Globus pallidus (tissue), 1 donor: ENCODE data around the gene SESN1.
A peak's percentile ranks its signal among the peaks of the same experiment; 100 is the strongest.
"Not testable (repeated sequence)": the region's sequence is repeated elsewhere in the genome, so short reads cannot be mapped to it uniquely, and the experiment has no call there.

Source experiments
- DNase-seq: peaks from one replicate; pipeline ENCODE4 v3.0.0-alpha.2; 2015; ENCODE audit warnings: low spot score

The SESN1 gene

GRCh38 chr6:109094416-109095035 lies at the start of gene SESN1:
TSS of gene SESN1 (minus strand) at chr6:109094846. CDS start at chr6:109094073, 773 bp downstream.
- peak; percentile 91 for DNase-seq

GRCh38 chr6:109143191-109143590 lies 48.5 kb upstream of the SESN1 start:
- no peak for DNase-seq

GRCh38 chr6:109142067-109142466 lies 47.4 kb upstream of the SESN1 start:
- not testable (repeated sequence) for DNase-seq

- DNase-seq: no peak
These were observed 44.5 kb upstream of the SESN1 start for GRCh38 chr6:109139109-109139508.

GRCh38 chr6:109136530-109136929 lies 41.9 kb upstream of the SESN1 start:
- not testable (repeated sequence) for DNase-seq

- not testable (repeated sequence) for DNase-seq
These were observed 41.4 kb upstream of the SESN1 start for GRCh38 chr6:109136039-109136438.

GRCh38 chr6:109135600-109135999 lies 41.0 kb upstream of the SESN1 start:
- DNase-seq: not testable (repeated sequence)

GRCh38 chr6:109130065-109130464 lies 35.4 kb upstream of the SESN1 start:
- no peak for DNase-seq

- no peak for DNase-seq
These were observed 30.9 kb upstream of the SESN1 start for GRCh38 chr6:109125504-109125903.

- DNase-seq: no peak
These were observed 29.6 kb upstream of the SESN1 start for GRCh38 chr6:109124219-109124618.

GRCh38 chr6:109121411-109121810 lies 26.8 kb upstream of the SESN1 start:
- no peak for DNase-seq

- no peak for DNase-seq
These were observed 24.3 kb upstream of the SESN1 start for GRCh38 chr6:109118871-109119354.

GRCh38 chr6:109118337-109118736 lies 23.7 kb upstream of the SESN1 start:
- DNase-seq: no peak

- no peak for DNase-seq
These were observed 22.8 kb upstream of the SESN1 start for GRCh38 chr6:109117346-109118035.

GRCh38 chr6:109112663-109113062 lies 18.0 kb upstream of the SESN1 start:
- DNase-seq: not testable (repeated sequence)

GRCh38 chr6:109109663-109110062 lies 15.0 kb upstream of the SESN1 start:
- not testable (repeated sequence) for DNase-seq

- no peak for DNase-seq
These were observed 11.0 kb upstream of the SESN1 start for GRCh38 chr6:109105681-109106080.

- DNase-seq: no peak
These were observed 9.9 kb upstream of the SESN1 start for GRCh38 chr6:109104512-109104911.

GRCh38 chr6:109103942-109104341 lies 9.3 kb upstream of the SESN1 start:
- no peak for DNase-seq

GRCh38 chr6:109102762-109103161 lies 8.1 kb upstream of the SESN1 start:
- no peak for DNase-seq

- DNase-seq: no peak
These were observed 3.0 kb upstream of the SESN1 start for GRCh38 chr6:109097661-109098060.

- DNase-seq: no peak
These were observed 1.6 kb upstream of the SESN1 start for GRCh38 chr6:109096208-109096607.

- DNase-seq: no peak
These were observed 1.1 kb upstream of the SESN1 start for GRCh38 chr6:109095835-109096084.
